GM19099 (cell line): Measurements from ENCODE around the gene EPHB2.

Source experiments
- POLR2A ChIP-seq: IDR thresholded peaks from 3 replicates; pipeline ENCODE4 v1.6.1; 2011; ENCODE audit warnings: low read depth; ENCODE audit not compliant: insufficient read length; ENCODE audit errors: extremely low read depth

EPHB2 gene

DNA sequence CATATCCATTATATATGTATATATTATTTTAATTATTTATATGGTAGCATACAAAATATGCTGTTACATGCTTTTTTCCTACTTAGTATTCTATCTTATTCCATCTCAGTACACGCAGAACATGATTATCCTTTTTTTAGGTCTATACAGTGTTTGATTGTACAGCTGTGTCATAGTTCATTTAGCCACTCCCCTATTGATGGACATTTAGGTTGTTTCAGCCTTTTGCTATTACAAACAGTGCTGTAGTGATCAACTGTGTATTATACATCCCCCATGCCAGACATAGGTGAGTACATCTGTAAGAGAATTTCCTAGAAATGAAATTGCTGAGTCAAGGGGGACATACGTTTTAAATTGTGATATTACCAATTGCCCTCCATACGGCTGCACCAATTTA lies 246.4 kb downstream of the EPHB2 start:
- no peak for TF ChIP-seq POLR2A

DNA sequence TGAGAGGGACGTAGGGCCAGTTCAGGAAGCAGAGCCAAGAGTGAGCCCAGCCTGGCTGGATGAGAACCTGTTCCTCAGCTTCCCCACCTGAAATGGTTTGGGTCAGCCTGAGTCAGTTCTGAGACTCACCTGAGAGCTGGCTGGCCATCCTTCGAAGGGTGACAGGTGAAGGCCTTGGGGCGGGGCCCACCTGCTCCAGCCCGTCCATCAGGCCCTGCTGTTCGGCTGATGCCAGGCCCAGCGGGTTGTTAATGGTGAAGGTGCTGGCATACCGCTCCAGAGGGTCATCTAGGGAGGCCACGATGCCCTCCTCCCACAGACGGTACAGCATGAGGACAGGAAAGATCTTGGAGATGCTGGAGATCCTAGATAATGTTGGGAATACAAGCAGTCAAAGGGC lies 247.9 kb downstream of the EPHB2 start:
- no peak for TF ChIP-seq POLR2A

DNA sequence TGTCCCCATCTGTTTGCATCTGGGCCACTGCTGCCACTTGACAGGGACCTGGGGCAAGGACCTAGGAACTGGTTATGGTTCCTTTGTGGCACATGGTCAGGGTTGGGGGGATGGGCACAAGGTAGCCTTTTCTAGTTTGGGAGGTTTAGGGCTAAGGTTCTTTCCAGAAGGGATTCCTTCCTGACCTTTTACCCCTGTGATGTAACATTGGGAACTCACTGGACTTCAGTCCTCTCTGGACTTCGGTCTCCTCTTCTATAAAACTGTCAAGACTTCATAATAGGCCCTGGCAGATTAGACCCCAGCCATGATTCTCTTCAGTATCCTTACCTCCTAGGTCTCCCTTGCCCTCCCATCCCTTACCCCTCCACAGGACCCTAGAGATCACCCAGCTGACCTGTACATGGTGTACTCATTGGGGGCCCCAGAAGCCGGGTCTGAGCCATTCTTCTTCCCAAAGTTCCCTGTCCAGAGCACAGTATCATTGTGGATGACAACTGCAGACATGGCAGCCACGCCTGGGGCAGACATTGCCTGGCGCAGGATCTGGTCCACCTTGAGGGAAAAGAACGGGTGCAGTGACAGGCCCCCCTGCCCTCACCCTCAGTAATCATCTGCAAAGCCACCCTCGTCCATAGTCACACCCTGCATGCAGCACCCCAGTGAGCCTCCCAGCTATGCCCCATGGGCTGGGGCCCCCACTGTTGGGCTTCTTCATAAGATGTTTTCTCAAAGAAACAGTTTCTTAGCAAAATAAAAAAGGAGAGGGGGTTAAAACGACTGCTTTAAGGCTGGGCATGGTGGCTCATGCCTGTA lies 249.1 kb downstream of the EPHB2 start:
- TF ChIP-seq POLR2A = no peak

DNA sequence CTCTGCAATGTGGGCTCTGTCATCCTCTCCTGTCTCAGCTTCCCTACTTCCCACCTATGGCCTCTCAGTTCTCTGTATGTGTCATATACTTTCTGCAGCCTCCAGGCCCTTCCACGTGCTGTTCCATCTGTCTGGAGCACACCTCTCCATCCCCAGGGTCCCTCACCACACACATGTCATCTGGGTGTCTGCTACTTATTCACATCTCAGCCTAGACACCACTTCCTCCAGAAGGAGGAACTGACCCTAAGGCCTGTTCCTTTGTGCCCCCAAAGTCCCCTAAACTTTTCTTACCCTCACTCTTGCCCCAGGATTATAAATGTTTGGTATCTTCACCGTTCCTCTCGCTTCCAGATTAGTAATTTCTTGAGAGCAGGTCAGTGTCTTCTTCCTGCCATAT lies 251.9 kb downstream of the EPHB2 start:
- TF ChIP-seq POLR2A = no peak

DNA sequence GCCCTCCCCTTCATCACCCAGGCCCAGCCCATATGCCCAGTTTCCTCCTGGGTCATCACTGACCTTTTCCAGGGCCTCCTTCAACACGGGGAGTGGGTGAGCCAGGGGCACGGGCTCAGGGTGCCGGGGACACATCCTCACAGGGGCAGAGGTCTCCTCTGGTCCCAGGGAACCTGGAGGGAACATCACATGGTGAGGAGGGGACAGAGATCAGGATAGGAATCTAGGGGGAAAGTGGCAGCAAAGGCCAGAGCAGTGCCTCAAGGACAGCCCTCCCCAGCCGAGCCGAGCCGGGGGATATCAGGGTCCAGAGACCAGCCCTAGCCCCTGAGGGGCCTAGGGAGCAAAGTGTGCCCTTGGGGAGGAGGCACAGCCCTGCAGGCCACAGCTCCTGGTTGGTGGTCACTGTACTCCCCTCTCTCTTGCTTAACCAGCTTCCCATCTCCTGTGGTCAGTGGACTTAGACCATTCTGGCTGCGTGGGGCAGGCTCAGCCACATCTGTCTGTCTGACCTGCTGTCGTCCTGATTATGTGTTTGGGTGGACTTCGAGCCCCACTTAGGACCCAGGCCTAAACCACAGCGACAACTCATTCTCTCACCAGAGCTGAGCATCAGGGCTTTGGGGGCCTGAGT lies 252.5 kb downstream of the EPHB2 start:
- TF ChIP-seq POLR2A = no peak

DNA sequence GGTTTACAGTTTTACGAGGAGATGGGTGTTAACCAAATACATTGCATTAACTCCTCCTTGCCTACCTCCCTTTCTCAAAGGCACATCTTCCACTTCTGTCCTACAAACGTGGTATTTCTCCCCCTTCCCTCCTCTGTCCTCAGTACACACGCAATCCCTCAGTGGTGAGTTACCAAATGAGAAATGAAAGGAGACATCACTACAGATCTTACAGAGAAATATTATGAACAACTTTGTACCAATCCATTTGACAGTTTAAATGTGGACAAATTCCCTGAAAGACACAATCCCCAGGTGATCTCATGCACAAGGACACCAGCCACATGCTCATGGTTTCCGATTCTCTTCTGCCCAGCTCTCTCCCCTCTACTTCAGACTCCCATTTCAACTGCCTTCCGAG lies 255.7 kb downstream of the EPHB2 start:
- TF ChIP-seq POLR2A = no peak

DNA sequence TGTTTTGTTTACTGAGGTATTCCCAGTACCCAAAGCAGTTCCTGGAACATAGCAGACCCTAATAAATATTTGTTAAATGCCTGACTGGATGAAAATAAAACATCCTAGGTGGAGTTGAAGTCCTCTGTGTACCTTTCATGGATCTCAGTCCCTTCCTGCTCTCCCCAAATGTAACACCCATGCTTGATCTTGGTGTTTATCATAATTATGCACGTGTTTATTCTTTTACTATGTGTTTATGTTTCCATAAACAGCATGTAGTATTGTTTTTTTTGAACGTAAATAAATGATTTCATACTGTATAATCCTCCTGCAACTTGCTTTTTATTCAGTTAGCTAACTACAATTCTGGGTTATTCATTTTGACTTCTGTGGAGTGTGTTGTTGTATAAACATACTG lies 257.2 kb downstream of the EPHB2 start:
- no peak for TF ChIP-seq POLR2A

DNA sequence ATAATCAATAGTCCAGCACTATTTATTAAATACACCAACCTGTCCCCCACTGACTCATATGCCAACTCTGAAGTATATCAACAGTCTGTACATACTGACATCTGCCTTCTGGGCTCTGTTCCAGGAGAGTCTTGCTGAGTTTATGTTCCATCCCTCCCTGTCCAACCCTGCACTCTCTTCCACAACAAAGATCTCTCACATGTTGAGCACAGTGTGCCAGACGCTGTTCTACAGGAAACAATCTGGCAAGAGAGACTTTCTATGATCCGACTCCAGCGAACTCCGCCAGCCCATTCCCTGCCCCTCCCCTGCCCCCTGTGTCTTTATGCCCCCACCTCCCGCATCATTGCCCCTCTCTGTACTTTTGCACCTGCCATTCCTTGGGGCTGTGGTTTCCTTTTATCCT lies 258.7 kb downstream of the EPHB2 start:
- TF ChIP-seq POLR2A = no peak

DNA sequence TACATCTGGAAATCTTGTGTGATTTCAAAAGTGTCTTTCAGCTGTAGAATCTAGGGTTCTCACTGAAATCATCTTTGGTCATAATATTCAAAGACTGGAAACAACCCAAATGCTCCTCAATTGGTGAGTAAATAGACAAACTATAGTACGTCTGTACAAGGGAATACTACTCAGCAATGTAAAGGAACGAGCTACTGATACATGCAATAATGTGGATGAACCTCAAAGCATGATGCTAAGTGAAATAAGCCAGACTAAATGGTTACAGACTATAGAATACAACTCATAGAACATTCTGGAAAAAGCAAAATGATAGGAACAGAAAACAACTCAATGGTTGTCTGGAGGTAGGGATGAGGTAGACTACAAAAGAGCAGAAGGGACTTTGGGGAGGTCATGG lies 259.5 kb downstream of the EPHB2 start:
- TF ChIP-seq POLR2A = no peak
